ENCODE data around the gene CCT5.

DNA sequence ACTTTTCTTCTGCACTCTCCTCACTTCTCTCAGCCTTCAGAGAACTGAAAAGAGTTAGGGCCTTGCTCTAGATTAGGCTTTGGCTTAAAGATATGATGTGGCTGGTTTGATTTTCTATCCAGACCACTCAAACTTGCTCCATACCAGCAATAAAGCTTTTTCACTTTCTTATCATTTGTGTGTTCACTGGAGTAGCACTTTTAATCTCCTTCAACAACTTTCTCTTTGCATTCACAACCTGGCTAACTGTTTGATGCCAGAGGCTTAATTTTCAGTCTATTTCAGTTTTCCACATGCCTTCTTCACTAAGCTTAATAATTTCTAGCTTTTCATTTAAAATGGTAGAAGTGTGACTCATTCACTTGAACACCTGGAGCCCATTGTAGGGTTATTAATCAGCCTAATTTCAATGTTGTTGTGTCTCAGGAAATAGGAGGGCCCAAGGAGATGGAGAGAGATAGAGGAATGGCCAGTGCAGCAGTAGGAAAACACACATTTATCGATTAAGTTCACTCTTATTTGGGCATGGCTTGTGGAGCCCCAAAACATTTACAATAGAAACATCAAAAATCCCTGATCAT, 6.3 kb upstream of the CCT5 start:
- TF ChIP-seq, protein P1, sequence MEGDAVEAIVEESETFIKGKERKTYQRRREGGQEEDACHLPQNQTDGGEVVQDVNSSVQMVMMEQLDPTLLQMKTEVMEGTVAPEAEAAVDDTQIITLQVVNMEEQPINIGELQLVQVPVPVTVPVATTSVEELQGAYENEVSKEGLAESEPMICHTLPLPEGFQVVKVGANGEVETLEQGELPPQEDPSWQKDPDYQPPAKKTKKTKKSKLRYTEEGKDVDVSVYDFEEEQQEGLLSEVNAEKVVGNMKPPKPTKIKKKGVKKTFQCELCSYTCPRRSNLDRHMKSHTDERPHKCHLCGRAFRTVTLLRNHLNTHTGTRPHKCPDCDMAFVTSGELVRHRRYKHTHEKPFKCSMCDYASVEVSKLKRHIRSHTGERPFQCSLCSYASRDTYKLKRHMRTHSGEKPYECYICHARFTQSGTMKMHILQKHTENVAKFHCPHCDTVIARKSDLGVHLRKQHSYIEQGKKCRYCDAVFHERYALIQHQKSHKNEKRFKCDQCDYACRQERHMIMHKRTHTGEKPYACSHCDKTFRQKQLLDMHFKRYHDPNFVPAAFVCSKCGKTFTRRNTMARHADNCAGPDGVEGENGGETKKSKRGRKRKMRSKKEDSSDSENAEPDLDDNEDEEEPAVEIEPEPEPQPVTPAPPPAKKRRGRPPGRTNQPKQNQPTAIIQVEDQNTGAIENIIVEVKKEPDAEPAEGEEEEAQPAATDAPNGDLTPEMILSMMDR (IDR thresholded peaks at IDR 0.05) = no peak
- no peak for TF ChIP-seq POLR2A (IDR thresholded peaks at IDR 0.05)

Measured in body of pancreas (tissue), 4 donors.